HG02943 (cell line): ENCODE measurements around the gene KRTCAP3.
"Not testable (repeated sequence)": the region's sequence is repeated elsewhere in the genome, so short reads cannot be mapped to it uniquely, and the experiment has no call there.

ENCODE experiments used
- ATAC-seq: cut with Tn5 transposase; IDR thresholded peaks from one replicate; pipeline ENCODE4 v1.9.1; 2021; ENCODE audit warnings: mild to moderate bottlenecking, low read depth, moderate library complexity; ENCODE audit not compliant: unreplicated experiment

KRTCAP3 gene, protein sequence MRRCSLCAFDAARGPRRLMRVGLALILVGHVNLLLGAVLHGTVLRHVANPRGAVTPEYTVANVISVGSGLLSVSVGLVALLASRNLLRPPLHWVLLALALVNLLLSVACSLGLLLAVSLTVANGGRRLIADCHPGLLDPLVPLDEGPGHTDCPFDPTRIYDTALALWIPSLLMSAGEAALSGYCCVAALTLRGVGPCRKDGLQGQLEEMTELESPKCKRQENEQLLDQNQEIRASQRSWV

DNA sequence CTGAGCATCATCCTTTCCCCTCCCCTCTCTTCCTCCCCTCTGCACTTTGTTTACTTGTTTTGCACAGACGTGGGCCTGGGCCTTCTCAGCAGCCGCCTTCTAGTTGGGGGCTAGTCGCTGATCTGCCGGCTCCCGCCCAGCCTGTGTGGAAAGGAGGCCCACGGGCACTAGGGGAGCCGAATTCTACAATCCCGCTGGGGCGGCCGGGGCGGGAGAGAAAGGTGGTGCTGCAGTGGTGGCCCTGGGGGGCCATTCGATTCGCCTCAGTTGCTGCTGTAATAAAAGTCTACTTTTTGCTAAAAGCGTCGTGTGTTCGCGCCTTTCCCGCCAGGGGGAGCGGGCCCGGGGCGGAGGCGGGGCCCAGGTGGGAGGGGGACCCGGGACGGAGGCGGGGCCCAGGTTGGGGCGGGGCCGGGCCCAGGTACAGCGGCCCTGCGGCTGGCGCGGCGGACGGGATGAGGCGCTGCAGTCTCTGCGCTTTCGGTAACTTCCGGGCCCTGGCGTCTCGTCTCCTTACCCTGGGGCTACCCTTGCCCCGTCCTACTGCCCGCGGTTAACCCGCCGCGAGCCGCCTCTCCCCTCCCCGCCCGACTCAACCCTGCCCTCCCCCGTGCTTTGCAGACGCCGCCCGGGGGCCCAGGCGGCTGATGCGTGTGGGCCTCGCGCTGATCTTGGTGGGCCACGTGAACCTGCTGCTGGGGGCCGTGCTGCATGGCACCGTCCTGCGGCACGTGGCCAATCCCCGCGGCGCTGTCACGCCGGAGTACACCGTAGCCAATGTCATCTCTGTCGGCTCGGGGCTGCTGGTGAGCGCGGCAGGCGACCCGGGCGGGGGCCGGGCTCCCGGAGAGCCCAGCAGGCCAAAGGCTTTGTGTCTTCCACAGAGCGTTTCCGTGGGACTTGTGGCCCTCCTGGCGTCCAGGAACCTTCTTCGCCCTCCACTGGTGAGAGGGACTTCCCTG lies at the start of gene KRTCAP3:
TSS of gene KRTCAP3 (plus strand) at position 424 of the 962 bp plus-strand sequence. CDS start at position 456, 32 bp downstream.
- ATAC-seq = no peak

DNA sequence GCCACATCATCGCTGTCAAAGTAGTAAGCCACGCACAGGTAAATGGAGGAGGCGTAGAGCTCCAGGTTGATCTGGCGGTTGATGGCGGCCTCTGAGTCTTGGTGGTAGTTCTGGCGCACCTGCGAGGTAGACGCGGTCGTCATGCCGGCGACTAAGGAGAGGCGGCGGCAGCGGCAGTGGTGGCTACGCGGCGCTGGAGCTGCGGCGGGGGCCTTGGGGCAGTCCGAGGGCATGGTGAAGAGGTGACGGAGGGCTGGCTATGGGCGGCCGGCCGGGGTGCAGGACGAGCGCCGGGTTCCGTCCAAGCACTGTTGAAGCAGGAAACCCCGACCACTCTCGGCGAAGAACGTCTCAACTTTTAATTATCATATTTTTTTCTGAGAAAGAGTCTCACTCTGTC lies 49.0 kb upstream of the KRTCAP3 start:
- ATAC-seq = no peak

GRCh38 chr2:27398962-27399361 lies 43.2 kb upstream of the KRTCAP3 start:
- ATAC-seq = no peak

DNA sequence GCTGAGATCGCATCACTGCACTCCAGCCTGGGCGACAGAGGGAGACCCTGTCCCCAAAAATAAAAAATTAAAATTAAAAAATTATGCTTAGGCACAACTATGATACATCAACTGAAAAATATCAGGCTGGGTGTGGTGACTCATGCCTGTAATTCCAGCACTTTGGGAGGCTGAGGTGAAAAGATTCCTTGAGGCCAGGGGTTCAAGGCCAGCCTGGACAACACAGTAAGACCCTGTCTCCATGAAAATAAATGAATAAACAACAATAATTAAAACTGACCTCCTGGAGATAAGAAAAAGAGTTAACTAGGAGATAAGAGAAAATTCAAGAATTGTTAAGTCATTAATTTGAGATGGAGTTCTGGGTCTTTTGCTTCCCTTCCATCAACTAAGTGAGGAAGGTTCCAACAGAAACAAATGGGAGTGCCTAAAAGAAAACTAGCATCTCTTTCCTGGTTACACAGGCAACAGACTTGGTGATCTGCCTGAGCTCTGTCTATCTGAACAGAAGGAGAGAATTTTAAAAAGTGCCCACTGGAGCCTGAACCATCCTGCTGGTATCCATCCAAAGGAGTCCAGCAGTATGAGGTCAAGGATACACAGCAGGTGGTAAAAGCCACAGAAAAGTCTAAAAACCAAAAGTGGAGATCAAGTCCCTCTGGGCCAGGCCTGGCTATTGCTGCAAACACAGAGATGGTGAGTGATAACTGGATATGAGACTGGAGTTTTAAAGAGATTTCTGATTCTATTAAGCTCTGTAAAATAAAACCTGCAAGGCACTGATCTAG lies 41.6 kb upstream of the KRTCAP3 start:
- ATAC-seq = no peak

DNA sequence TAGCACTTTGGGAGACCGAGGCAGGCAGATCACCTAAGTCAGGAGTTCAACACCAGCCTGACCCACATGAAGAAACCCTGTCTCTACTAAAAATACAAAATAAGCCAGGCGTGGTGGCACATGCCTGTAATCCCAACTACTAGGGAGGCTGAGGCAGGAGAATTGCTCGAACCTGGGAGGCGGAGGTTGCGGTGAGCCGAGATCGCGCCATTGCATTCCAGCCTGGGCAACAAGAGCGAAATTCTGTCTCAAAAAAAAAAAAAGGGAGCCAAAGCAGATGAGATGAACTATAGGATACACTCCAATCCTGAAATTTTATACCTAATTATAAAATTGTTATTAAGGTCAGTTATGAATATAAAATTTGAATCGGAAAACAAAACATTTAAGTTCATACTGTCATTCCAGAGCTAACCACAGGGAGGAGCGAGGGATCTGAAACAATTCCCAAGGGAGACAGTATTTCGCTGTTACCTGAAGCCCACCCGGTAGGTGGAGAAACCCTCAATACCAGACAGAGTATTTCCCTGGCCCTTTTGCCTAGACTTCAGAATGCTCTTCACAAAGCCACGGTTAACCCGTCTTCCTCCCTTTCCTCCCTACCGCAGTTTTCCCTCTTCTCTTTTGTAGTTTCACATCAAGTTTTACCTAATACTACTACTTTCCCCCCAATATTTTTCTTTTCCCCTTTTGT lies 34.2 kb upstream of the KRTCAP3 start:
- no peak for ATAC-seq

- ATAC-seq = peak; percentile 35
Observed at GRCh38 chr2:27408601-27409320, 33.4 kb upstream of the KRTCAP3 start.

DNA sequence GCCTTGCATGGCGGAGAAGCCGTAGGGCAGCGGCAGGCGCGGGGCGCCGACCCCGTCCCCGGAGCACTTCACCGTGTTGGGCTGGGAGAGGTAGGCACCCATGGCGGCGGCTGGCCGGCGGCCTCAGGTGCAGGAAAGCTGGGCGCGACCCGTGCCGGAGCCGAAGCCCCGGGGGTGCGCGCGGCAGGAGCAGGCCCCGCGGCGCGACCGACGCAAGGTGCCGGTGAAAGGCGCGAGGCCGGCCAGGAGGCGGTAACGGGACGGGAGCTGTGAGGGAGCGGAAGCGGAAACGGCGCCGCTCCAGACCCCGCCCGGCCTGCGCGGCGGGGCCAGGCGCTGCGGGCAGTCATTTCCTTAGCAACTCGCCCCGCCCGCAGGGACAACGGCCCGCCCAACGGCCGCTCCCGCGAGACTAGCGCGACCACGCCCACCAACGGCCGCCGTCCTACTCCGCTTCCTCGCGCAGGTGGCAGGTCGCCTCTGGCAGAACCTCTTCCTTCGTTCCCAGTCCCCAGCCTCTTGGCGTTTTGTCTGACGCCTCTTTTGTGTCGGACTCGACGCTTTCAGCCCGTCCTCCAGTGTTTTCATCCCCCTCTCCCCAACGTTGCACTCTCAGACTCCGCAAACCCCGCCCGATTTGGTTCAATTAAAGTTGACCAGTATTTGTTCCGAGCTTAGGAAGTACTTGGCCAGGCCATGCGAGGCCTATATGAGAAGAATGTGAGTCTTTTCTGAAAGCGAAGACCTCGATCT lies 32.7 kb upstream of the KRTCAP3 start, which contains the start of gene PPM1G:
TSS of gene PPM1G (minus strand) at position 271 of the 753 bp plus-strand sequence. CDS start at position 102, 169 bp downstream.
- ATAC-seq = peak; percentile 88

DNA sequence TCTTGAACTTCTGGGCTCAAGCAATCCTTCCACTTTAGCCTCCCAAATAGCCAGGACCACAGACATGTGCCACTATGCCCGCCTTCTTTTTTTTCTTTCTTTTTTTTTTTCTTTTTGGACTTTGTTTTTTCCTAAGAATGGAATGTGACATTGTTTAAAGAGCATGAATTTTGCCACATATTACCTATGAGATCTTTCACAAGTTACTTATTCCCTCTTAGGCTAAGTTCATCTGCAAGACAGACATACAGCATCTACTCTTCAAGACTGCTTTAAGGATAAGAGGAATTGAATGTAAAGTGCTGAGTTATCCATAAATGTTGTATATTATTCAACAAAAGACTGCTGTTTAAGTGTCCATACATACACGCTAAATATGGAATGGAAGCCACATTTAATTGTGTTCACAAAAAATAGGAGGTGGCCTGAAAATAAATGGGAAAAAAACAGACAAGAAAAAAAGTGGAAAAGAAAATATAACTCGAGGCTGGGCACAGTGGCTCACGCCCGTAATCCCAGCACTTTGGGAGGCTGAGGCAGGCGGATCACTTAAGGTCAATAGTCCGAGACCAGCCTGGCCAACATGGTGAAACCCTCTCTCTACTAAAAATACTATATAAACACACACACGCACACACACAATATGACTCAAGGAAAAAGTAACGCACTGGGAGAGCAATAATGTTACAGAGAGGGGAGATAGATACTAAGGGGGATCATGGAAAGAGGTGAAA lies 29.6 kb upstream of the KRTCAP3 start:
- no peak for ATAC-seq

DNA sequence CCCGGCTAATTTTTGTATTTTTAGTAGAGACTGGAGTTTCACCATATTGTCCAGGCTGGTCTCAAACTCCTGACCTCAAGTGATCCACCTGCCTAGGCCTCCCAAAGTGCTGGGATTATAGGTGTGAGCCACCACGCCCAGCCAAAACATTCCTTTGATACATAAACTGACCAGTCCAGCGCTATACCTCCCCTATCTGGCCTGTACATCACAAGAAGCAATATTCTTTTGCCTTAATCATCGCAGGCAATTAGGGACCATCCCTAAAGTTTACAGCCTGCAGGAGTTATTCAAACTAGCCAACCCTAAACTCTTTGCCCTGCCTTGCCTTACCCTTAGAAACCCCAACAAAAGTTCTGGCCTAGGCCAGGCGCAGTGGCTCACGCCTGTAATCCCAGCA lies 26.0 kb upstream of the KRTCAP3 start:
- no peak for ATAC-seq

DNA sequence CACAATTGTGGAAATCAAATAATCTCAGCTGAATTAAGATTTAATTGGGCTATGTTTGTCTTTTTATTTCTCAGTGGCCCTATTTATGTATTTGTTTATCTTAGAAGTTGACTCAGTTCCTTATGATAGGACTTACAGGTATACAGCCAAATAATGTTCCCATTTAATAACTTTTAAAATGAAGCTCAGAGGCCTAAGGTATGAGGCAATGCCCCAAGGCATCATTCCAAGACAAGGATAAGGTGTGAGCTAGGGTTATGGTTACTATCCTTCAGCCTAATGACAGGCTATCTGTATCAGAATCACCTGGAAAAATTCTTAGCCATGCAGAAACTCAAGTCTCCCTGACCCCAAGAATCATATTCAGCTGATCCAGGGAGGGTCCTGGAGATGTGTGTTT lies 21.2 kb upstream of the KRTCAP3 start:
- ATAC-seq = no peak

DNA sequence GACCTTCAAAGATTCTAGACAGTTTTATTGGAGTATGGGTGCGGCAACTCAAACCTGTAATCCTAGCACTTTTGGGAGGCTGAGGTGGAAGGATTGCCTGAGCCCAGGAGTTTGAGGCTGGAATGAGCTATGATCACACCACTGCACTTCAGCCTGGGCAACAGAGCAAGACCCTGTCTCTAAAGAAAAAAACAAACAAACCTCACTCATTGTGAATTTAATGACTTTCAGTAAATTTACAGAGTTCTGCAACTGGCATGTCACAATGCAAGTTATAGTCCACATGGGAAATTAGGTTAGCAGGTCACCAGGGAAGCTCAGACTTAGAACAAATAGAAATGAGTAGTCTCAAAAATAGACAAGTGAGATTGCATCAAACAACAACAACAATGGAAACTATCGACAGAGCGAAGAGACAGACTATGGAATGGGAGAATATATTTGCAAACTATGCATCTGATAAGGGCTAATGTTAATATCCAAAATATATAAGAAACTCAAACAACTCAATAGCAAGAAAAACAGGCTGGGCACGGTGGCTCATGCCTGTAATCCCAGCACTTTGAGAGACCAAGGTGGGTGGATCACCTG lies 20.4 kb upstream of the KRTCAP3 start:
- no peak for ATAC-seq

GRCh38 chr2:27422958-27423357 lies 19.2 kb upstream of the KRTCAP3 start:
- no peak for ATAC-seq

- not testable (repeated sequence) for ATAC-seq
Observed at GRCh38 chr2:27425039-27425438, 17.1 kb upstream of the KRTCAP3 start.

DNA sequence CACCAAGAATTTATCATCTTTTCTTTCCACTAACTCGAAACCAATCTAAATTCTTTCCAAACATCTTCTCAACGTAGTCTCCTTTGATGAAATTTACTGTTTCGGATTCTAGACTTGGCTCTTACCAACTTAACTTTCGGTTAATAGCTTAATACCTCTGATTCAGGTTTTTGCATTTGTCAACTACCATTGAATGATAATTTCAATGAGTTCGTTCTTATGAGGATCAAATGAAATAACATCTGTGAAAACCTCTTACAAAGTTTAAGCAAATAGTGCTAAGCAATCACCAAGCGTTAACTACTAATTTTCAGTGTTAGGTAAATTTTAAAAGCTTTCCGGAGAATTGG lies 14.3 kb upstream of the KRTCAP3 start:
- no peak for ATAC-seq

- ATAC-seq = peak; percentile 81
Observed at GRCh38 chr2:27428213-27428977, 13.8 kb upstream of the KRTCAP3 start, which contains the start of gene NRBP1. Gene NRBP1, plus strand, starts transcription at chr2:27428631. Its CDS starts 4,643 bp downstream, at chr2:27433274.

GRCh38 chr2:27428978-27429541 lies 13.1 kb upstream of the KRTCAP3 start:
- ATAC-seq = peak; percentile 61

- no peak for ATAC-seq
Observed at GRCh38 chr2:27431395-27431794, 10.8 kb upstream of the KRTCAP3 start.
